Mesenteric fat pad (tissue), 1 donor: Measurements from ENCODE around the gene ECSCR. TPM values are rescaled to one million over a fixed set of nuclear protein-coding genes. Genes with fewer than 3 reads are reported as not detected.
"Not testable (repeated sequence)": the region's sequence is repeated elsewhere in the genome, so short reads cannot be mapped to it uniquely, and the experiment has no call there.

ENCODE experiments used
- DNase-seq: peaks from one replicate; pipeline ENCODE4 v3.0.0-alpha.2; 2020; ENCODE audit warnings: low spot score
- total RNA-seq: library from RNA; stranded (reverse); fragmentation: NEBNext Ultra II Directional; extraction: Animal tissue kit (Norgen Biotek cat#: 25700); gene quantifications from one replicate; pipeline ENCODE4 v1.2.1, GENCODE V29; 2021
- donor health status: DM: yes; HTN: yes; CAD: no.

Gene ECSCR
- total RNA-seq, 1 donor from 2014 or later, result 26.7 TPM

DNA sequence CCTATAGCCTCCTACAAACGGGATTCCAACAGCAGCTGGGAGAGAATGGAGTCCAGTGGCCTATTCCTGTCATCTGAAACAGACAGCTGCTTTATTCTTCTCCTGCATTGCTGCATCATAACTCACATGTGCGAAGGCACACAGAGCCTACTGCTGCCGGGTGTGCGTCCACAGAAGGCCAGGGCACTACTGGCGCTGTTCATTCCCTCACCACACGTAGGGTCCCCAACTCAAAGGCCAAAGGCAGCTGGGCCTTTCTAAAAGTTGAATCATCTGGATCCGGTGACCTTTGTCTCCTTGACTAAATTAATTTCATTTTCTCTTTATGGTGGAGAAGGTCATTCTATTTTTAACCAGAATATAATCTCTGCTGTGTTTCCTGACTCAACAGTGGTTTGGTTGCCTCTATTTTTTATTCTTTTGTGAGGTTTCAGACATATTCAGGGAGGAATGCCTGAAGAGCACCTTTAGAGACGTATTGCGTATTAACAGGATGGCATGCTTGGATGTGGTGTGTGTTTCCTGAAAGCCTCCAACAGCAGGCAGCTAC, 47.9 kb downstream of the ECSCR start:
- no peak for DNase-seq

DNA sequence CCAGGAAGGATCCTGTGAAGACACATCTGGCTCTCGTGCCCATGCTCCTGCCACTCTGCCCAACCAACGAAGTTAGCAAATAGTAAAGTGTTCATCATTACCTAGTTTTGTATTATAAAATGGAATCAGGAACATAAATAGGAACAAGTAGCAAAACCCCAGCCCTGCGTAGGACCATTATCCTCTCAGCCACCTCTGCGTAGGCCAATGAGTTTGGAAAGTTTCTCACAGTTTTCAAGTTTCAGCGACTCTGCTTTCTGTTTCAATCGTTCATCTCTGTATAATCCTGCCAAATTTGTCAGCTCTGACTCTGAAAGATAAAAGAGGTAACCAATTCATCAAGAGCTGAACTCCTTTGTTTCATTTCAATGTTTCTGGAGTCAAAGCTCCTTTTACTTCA, 48.6 kb downstream of the ECSCR start:
- DNase-seq, result no peak

DNA sequence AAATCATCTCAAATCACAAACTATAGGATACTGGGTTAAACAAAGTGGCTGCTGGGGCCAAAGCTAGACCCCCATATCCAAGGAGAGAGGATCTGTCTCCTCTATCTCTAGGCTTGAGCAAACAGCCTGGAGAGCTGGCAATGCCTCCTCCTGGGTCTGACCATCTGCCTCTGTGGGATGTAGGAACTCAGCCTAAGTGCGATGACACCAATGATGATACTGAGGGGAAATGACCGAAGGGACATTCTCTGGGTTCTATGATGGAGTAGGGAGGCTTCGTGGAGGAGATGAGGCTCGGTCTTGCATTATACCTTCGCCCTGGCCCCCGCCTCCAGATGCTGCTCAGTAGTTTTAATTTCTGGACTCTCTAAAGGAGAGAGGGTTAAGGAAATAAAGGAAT, 49.4 kb downstream of the ECSCR start:
- DNase-seq, result no peak

DNA sequence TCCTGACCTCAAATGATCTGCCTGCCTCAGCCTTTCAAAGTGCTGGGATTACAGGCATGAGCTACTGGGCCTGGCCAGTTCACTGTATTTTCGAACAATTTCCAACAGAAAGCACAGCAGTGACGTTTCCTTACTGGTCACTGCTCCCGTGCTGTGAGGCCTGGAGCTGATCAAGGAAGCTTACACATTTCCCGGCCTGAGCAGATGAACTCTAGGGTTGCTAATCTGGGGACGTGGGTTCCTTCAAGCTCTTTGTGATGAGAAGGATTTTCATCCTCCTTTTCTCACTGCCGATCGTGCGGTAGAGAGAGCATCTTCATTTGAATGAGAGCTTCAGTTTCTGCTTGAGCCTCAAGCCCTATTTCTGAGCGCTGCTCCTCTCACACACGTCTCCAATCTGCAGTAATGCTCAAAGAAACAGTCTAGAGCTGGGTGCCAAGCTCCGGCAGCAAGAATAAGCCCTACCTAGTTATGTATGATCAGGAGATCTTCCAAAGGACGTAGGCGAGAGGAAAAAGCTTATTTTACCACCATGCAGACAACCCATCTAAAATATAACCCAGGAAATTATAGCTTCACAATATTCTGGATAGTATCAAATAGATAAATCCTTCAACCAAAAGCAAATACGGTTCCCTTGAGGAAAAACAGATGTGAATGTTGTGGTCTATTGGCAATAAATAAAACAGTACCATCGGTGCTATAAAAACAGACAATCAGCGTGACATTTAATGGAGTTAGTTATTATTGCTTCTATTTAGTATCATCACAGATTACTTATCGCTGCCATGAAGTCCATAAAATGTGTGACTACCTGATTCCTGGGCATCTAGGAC, 51.3 kb downstream of the ECSCR start:
- no peak for DNase-seq

DNA sequence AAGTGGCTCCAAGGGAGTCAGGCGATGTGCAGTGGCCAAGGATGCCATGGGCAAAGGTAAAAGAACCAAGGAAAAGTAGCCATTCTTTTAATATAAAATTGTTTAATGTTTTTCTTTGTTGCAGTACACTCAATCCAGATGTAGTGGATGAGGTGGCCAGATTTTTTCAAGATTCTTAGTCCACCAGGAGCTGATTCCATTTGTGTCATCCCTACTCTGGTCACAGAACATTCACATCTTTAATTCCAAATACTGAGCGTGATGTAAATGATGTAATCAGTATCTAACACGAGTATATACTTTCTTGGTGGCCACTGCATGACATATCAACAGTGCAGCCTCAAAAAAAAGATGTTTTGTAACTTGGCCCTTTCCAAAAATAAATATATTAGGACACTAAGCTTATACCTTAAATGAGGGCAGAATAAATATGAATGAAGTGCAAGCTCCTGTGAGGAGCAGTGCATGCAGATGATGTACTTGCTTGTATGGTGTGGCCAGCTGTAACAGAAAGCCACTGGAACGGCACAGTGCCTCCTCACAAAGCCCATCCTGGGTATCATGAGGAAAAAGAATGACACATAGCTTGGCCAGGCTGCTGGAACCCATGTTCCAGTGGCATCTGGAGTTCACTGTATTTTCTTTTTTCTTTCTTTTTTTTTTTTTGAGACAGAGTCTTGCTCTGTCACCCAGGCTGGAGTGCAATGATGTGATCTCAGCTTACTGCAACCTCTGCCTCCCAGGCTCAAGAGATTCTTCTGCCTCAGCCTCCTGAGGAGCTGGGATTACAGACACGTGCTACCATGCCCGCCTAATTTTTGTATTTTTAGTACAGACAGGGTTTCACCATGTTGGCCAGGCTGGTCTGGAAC, 52.2 kb downstream of the ECSCR start:
- no peak for DNase-seq

DNA sequence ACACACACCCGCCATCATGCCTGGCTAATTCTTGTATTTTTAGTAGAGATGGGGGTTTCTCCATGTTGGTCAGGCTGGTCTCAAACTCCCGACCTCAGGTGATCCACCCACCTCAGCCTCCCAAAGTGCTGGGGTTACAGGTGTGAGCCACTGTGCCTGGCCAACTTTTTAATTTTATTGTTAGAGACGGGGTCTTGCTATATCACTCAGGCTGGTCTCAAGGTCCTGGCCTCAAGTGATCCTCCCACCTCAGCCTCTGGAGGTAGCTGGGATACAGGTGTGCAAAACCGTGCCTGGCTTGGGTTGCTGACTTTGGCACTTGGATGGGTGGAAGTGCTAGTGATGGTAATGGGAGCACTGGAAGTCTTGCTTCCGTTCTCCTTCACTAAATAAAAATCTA, 53.4 kb downstream of the ECSCR start:
- DNase-seq, result not testable (repeated sequence)

DNA sequence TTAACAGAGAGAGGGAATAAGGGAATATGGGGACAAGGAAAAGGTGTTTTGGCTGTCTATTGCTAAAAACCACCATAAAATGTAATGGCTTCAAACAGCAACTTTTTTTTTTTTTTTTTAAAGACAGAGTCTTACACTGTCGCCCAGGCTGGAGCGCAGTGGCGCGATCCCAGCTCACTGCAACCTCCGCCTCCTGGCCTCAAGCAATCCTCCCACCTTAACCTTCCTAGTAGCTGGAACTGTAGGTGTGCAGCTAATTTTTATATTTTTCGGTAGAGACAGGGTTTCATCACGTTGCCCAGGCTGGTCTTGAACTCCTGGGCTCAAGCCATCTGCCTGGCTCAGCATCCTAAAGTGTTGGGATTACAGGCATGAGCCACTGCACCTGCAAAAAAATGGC, 54.4 kb downstream of the ECSCR start:
- DNase-seq, result no peak

DNA sequence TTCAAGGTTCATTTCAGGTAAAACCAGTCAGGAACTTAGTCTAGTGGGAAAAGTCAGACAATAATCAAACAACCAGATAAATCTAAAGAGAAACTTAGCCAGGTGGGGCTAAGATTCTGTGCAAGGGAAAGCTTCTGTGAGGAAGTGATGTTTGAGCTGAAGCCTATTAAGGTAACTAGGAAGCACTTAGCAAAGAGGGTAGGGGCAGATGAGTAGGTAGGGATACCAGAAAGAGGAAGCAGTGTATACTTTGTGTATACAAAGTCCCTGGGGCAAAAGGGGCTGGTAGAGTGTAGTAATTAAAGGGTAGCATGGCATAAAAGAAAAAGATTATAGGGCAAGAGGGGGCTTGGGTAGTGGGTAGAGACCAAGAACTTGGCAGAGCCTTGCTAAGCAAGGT, 55.0 kb downstream of the ECSCR start:
- no peak for DNase-seq

DNA sequence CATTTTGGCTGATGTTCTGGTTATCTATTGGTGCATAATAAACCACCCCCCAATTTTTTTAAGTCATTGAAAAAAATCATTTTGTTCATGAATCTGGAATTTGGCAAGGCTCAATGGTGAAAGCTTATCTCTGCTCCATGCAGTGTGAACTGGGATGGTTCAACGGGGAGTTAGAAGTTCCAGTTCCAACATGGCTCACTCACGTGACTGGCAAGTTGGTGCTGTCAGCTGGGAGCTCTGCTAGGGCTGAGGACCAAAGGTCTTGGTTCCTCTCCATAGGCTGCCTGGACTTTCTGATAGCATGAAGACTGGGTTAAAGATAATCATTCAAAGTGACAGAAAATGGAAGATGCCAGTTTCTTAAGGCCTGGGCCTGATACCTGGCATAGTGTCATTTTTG, 55.6 kb downstream of the ECSCR start:
- DNase-seq, result no peak

DNA sequence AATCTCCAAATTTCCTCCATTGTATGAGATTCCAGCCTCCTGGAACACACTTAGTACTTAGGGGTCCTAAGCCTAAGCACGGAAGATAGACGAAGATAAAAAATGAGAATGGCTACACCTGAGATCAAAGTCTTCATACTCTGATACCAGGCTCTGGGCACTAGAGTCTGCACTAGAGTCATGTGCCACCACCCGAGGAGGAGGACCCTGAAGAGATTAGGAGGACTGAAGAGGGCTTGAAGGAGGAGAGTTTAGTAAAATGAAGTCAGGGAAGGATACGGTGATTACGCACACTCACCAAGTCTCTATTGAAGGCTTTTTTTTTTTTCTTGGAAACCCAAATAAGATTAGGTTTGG, 58.1 kb downstream of the ECSCR start:
- no peak for DNase-seq

DNA sequence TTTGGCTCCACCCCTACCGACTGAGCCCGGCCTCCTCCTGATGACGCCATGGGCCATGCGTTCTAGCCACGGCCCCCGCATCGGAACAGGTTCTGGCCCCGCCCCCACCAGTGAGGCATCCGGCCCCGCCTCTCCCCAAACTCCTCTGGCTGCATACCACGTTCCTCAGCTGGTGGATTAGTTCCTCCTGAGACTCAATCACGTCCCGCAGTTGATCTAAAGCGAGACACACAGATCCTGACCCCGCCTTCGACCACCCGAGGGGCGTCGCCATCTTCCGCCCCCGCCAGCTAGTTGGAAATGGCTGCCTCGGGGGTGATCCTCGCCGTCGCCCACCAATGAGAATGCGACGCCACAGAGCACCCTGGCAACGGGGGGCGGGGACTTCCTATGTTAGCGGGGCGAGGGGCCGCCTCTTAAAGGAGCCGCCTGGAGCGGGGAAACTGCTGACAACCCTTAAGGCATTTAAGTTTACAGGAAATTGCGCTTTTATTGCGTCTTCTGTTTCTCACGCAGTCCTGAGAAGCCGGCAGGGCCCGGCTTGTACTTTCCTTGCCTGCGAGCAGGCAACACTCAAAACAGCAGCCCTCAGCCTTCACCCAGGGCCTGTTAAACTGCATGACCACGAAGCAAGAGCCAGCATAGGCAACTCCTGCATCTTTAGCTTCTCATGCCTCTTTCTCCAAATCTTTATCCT, 58.6 kb downstream of the ECSCR start, which contains the start of gene SPATA24:
Gene SPATA24 (minus strand): TSS at position 303 of the 697 bp plus-strand sequence. CDS start 29 bp downstream, at position 274.
- peak; percentile 98 for DNase-seq

DNA sequence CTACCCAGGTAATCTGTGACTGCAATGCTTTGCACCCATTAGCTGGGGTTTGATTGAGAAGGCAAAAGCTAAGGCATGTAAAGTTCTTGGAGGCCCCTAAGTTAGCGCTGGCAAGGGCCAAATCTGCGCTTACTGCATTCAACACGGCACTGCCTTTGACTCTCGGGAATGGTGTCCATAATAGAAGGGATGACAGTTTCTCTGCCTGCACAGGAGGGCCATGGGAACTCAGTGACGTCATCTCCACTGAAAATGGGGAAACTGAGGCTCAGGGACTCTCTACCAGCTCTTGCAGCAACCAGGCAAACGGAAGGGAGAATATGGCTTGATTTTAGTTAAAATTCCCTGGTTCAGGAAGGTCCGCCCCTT, 59.1 kb downstream of the ECSCR start:
- no peak for DNase-seq

DNA sequence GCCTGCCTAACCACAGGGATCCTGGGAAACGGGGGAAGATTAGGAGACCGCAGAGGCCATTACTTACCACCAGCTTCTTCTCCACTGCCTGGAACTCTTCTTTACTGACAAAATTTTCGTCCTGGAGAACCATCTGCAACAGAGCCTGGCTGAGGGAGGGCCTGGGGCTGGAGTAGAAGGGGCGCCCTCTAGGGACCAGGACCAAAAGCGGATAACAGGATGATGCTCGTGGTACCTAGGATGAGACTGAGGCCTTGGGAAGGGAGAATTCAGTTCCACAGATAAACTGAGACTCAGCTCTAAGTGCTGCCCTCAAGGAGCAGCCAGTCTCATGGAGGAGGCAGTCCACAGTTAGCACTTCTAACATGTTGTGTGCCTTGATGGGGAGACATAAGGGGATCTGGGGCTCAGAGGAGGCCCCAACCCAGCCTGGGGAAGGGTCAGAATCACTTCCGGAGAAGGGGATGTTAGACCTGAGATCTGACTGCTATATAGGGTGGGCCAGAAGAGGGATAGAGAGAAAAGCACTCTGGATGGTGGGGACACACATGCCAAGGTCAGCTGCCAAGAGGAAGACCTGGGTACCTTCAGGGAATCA, 59.9 kb downstream of the ECSCR start:
- DNase-seq, result no peak

DNA sequence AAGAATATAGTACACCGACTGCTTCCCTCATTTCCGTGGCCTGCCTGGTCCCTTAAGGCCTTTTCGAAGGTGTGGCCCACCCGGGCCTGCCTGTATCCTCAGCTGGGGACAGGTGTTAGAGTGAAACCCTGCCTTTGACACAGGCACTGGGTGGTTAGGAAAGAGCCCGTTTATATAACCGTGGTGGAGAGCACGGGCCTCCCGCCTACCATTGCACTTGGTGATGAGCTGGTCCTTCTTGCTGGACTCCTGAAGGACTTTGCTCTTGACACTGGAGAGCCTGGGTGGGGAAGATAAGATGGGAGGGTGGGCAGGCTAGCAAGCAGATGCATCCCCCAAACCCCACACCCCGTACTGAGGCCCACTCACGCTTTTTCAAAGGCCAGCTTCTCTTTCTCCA, 61.0 kb downstream of the ECSCR start:
- DNase-seq, result no peak

DNA sequence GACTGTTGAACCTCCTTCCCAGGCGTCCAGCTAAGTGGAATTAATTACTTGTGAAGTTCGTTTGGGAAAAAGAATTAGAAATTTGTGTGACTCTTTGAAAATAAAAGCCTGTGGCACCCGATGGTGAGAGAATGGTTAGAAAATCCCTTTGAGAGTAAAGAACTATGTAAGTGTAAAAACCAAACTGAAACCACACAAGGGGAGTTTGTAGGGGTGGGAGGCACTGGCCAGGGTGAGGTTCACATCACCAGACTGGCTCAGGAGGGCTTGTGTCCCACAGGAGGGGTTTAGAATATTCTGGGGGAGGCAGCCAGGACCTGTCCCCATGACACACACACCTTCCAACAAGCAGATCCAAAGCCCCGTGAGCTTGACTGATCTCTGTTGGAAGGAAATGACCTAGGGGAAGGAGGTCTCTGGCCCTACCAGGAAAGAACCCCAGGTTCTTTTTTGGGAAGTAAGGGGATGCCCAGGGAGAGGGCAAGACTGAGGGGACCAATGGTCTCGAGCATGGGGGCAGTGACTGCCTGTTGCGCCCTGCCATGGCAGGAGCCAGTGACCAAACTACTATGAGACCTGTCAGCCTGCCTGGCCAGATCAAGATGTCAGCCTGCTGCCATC, 62.9 kb downstream of the ECSCR start:
- no peak for DNase-seq

Other genes starting within 250 kb of the ECSCR start
- 115 TPM for gene MATR3, start 169.0 kb downstream of the ECSCR start, total RNA-seq
- gene PAIP2, start 120.9 kb downstream of the ECSCR start, total RNA-seq, result 79.3 TPM
- not detected for gene SLC23A1, start 79.4 kb downstream of the ECSCR start, total RNA-seq
- gene MZB1, start 72.8 kb downstream of the ECSCR start, total RNA-seq, result 0.61 TPM
- 2.1 TPM for gene PROB1, start 67.6 kb downstream of the ECSCR start, total RNA-seq
- 2.0 TPM for gene SPATA24, start 58.7 kb downstream of the ECSCR start, total RNA-seq
- gene DNAJC18, start 23.2 kb downstream of the ECSCR start, total RNA-seq, result 8.4 TPM
- gene SMIM33, start 8.3 kb upstream of the ECSCR start, total RNA-seq, result not detected
- gene STING1, start 20.0 kb upstream of the ECSCR start, total RNA-seq, result 52.5 TPM
- gene UBE2D2, start 98.6 kb upstream of the ECSCR start, total RNA-seq, result 111 TPM
- gene CXXC5, start 185.6 kb upstream of the ECSCR start, total RNA-seq, result 33.0 TPM